ENCODE measurements around the gene MEA1. TPM values are rescaled to one million over a fixed set of nuclear protein-coding genes. Genes with fewer than 3 reads are reported as not detected.

Gene MEA1
- total and polyA plus RNA-seq, 5 donors: 29.9 to 59.3 (median 34.8) TPM

DNA sequence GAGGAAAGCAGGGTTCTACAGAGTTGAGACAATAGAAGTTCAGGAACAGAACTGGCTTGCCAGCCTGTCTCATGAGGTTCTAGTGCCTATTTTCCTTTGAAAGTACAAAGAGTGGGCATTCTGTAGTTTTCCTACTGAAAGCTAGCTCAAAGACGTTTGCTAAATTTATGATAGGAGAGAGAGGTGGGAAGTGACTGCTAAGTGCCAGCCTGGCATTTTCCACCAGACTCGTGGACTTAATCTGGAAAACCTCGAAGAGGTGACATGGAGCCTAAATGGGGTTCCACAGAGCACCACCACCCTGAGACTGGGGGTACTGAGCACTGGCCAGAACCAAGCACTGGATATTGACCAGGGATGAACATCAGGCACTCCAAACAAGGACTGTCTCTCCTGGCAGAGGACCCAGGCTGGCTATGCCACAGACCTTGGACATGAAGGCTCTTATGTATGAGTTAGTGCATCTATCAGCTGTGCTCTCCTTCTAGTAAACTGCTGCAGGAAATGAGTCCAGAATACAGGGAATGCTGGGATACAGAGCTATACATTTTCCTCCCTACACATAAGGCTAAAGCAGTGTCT, 41.9 kb downstream of the MEA1 start:
- no peak for ATAC-seq
- intact Hi-C loops (cut with DNase I): no loop called here

GRCh38 chr6:42970871-42971612, 42.7 kb downstream of the MEA1 start:
- ATAC-seq (peak in 1 of 2 donors; percentile 13), DNase-seq (no peak)
- Histone ChIP-seq H3K4me1 (ENCODE audit: control insufficient read depth, insufficient read depth, low read length) (peaks cover 5% of the 10 kb centered on the region), H3K4me3 (ENCODE audit: low read length) (no peak overlapping the region), H3K27me3 (ENCODE audit: control insufficient read depth, insufficient read depth) (no peaks in the 10 kb centered on the region), H3K9me3 (ENCODE audit: control insufficient read depth, low read length) (no peaks in the 10 kb centered on the region), H3K27ac (ENCODE audit: low read length) (no peak overlapping the region)
- intact Hi-C loops (cut with DNase I): no loop called here
- 72% methylated on average over 4 of the region's 4 CpGs for WGBS

More for the DNA sequence above, 41.9 kb downstream of the MEA1 start:
- Histone ChIP-seq H3K4me3 (ENCODE audit: low read length) (no peak overlapping the region), H3K27me3 (ENCODE audit: control insufficient read depth, insufficient read depth) (no peaks in the 10 kb centered on the region), H3K27ac (ENCODE audit: low read length) (no peak overlapping the region), H3K4me1 (ENCODE audit: control insufficient read depth, insufficient read depth, low read length) (peaks cover 5% of the 10 kb centered on the region), H3K9me3 (ENCODE audit: control insufficient read depth, low read length) (no peaks in the 10 kb centered on the region)
- WGBS: 63% methylated on average over 3 of the region's 3 CpGs
- no peak for DNase-seq

- Histone ChIP-seq H3K4me1 (ENCODE audit: control insufficient read depth, insufficient read depth, low read length) (peaks cover 5% of the 10 kb centered on the region), H3K27ac (ENCODE audit: low read length) (no peak overlapping the region), H3K4me3 (ENCODE audit: low read length) (no peak overlapping the region), H3K9me3 (ENCODE audit: control insufficient read depth, low read length) (no peaks in the 10 kb centered on the region), H3K27me3 (ENCODE audit: control insufficient read depth, insufficient read depth) (no peaks in the 10 kb centered on the region)
- DNase-seq: peak in 1 of 3 donors; percentile 18
- ATAC-seq: no peak
- whole genome bisulfite sequencing: 95% methylated on average over 4 of the region's 4 CpGs
- intact Hi-C loops (cut with DNase I): no loop called here
These were observed 43.8 kb downstream of the MEA1 start for GRCh38 chr6:42969934-42970333.

GRCh38 chr6:42969431-42969830, 44.3 kb downstream of the MEA1 start:
- ATAC-seq (no peak), DNase-seq (peak in 1 of 3 donors; percentile 29)
- Histone ChIP-seq H3K27me3 (ENCODE audit: control insufficient read depth, insufficient read depth) (no peaks in the 10 kb centered on the region), H3K27ac (ENCODE audit: low read length) (no peak overlapping the region), H3K4me1 (ENCODE audit: control insufficient read depth, insufficient read depth, low read length) (peaks cover 5% of the 10 kb centered on the region), H3K9me3 (ENCODE audit: control insufficient read depth, low read length) (no peaks in the 10 kb centered on the region), H3K4me3 (ENCODE audit: low read length) (no peak overlapping the region)
- intact Hi-C loops (cut with DNase I): no loop called here
- WGBS: 96% methylated on average over 2 of the region's 2 CpGs

- ATAC-seq (no peak), DNase-seq (no peak)
- no peak overlapping the region for H3K4me3 ChIP-seq (ENCODE audit: low read length)
- no peaks in the 10 kb centered on the region for H3K27me3 ChIP-seq (ENCODE audit: control insufficient read depth, insufficient read depth)
- 74% methylated on average over 4 of the region's 4 CpGs for WGBS
- intact Hi-C loops (cut with DNase I): no loop called here
- H3K27ac ChIP-seq (ENCODE audit: low read length): no peak overlapping the region
- no peaks in the 10 kb centered on the region for H3K9me3 ChIP-seq (ENCODE audit: control insufficient read depth, low read length)
- peaks cover 5% of the 10 kb centered on the region for H3K4me1 ChIP-seq (ENCODE audit: control insufficient read depth, insufficient read depth, low read length)
These were observed 45.0 kb downstream of the MEA1 start for GRCh38 chr6:42968783-42969182.

DNA sequence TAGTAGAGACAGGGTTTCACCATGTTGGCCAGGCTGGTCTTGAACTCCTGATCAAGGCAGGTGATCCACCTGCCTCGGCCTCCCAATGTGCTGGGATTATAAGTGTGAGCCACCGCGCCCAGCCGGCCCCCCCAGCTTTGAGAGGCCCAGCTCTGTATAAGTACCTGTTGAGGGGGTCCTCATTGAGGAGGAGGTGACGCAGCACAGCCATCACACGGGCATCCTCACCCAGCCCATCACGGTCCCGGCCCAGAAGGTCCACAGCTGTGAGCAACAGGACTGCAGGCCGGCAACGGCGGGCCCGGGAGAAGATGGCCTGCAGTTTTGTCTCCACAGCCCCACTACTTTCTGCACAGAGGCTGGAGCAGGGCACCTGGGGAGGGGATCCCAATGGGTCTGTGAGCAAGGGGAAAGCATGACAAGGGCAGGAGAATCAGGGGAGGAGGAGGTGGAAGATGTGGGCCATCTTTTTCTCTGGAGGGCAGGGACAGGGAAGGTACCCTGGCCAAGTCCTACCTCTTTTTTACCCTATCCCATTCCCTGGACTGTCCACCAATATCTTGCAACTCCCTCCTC, 45.5 kb downstream of the MEA1 start:
- Histone ChIP-seq H3K27me3 (ENCODE audit: control insufficient read depth, insufficient read depth) (no peaks in the 10 kb centered on the region), H3K27ac (ENCODE audit: low read length) (no peak overlapping the region), H3K4me3 (ENCODE audit: low read length) (no peak overlapping the region), H3K4me1 (ENCODE audit: control insufficient read depth, insufficient read depth, low read length) (peaks cover 5% of the 10 kb centered on the region), H3K9me3 (ENCODE audit: control insufficient read depth, low read length) (no peaks in the 10 kb centered on the region)
- ATAC-seq (no peak), DNase-seq (peak in 1 of 3 donors; percentile 34)
- WGBS: 97% methylated on average over 12 of the region's 12 CpGs
- intact Hi-C loops (cut with DNase I): no loop called here

DNA sequence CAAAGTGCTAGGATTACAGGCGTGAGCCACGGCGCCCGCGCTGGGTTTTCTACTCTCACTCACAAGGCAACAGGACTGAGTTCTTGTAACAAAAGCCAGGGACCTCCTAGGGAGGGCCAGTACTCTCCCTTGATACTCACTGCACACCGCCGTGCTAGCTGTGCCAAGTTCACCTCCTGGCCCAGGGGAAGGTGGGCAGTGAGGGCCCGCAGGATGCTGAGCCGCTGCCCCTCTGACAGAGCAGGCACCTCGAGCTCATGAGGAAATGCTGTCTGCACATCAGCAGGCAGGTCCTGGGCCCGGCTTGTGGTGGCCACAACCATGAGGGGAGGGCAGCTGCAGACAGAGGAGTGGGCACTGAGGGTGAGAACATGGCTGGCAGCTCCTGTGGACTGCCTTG, 46.5 kb downstream of the MEA1 start:
- Histone ChIP-seq H3K27ac (ENCODE audit: low read length) (no peak overlapping the region), H3K4me3 (ENCODE audit: low read length) (no peak overlapping the region), H3K9me3 (ENCODE audit: control insufficient read depth, low read length) (no peaks in the 10 kb centered on the region), H3K4me1 (ENCODE audit: control insufficient read depth, insufficient read depth, low read length) (peaks cover 5% of the 10 kb centered on the region), H3K27me3 (ENCODE audit: control insufficient read depth, insufficient read depth) (no peaks in the 10 kb centered on the region)
- peak in 1 of 3 donors; percentile 20 for DNase-seq
- intact Hi-C loops (cut with DNase I): no loop called here
- 92% methylated on average over 11 of the region's 11 CpGs for WGBS
- no peak for ATAC-seq

GRCh38 chr6:42966571-42966970, 47.2 kb downstream of the MEA1 start:
- Histone ChIP-seq H3K27me3 (ENCODE audit: control insufficient read depth, insufficient read depth) (no peaks in the 10 kb centered on the region), H3K4me1 (ENCODE audit: control insufficient read depth, insufficient read depth, low read length) (peaks cover 4% of the 10 kb centered on the region), H3K9me3 (ENCODE audit: control insufficient read depth, low read length) (no peaks in the 10 kb centered on the region), H3K27ac (ENCODE audit: low read length) (no peak overlapping the region), H3K4me3 (ENCODE audit: low read length) (no peak overlapping the region)
- no peak for ATAC-seq
- 80% methylated on average over 7 of the region's 7 CpGs for WGBS
- intact Hi-C loops (cut with DNase I): no loop called here
- DNase-seq: peak in 1 of 3 donors; percentile 13

DNA sequence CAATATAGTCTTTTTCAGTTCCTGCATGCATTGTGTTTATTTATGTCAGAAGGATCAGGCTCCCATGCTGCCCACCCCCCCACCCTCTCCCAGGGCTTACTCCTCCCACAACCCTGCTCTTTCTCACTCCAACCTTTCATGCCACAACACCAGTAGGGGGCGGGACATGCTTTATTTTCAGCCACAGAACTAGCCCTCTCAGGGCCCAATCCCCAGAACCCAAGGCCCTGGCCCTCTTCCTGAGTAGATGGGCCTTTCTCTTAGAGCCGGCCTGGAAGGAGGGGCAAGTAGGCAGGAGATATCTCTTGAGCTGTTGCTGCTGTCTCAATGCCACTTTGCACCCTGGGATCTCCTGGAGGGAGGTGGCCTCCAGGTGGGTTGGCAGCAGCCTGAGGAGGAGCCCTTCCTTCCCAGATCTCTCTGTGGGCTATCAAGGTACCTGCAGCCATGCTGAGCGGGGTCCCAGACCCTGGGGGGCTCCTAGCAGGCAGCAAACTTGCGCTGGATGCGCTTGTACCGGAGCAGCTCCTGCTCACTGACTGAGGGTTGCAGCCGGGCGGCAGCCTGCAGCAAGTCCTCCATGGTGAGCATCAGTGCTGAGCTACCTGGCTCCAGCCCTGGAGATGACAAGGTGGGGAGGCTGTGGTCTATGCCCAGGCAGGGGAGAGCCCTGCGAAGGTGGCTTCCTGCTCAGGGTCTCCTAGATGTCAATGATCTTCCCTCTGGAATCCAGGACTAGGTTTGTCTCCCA, 49.7 kb downstream of the MEA1 start:
- peak in 1 of 3 donors; percentile 29 for DNase-seq

DNA sequence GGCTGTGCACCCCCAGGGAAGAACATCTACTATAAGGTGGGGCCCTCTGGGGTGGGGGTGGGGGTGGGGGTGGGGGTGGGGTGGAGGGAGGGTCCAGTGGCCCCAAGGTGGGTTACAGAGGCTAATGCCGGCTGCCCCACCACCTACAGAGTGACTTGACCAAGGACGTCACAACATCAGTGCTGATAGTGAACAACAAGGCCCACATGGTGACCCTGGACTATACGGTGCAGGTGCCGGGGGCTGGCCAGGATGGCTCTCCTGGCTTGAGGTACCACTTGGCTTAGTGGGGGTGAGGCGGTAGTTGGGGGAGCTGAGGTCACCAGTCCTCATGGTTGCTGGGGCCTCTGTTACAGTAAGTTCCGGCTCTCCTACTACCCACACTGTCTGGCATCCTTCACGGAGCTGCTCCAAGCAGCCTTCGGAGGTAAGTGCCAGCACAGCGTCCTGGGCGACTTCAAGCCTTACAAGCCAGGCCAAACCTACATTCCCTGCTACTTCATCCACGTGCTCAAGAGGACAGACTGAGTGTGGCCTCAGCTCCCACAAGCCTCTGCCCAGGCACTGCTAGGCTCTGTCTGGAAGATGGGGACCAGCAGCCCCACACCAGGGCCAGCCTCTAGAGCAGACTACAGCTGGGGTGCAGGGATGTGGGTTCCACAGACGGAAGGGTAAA, 50.4 kb downstream of the MEA1 start:
- no peak for ATAC-seq
- no peaks in the 10 kb centered on the region for H3K4me1 ChIP-seq (ENCODE audit: control insufficient read depth, insufficient read depth, low read length)
- peak in 1 of 3 donors; percentile 27 for DNase-seq

More for the DNA sequence above, 49.7 kb downstream of the MEA1 start:
- Histone ChIP-seq H3K4me1 (ENCODE audit: control insufficient read depth, insufficient read depth, low read length) (no peaks in the 10 kb centered on the region), H3K4me3 (ENCODE audit: low read length) (no peak overlapping the region), H3K9me3 (ENCODE audit: control insufficient read depth, low read length) (no peaks in the 10 kb centered on the region), H3K27me3 (ENCODE audit: control insufficient read depth, insufficient read depth) (no peaks in the 10 kb centered on the region), H3K27ac (ENCODE audit: low read length) (no peak overlapping the region)
- ATAC-seq: no peak
- intact Hi-C loops (cut with DNase I): no loop called here
- 82% methylated on average over 9 of the region's 9 CpGs for WGBS

More for the DNA sequence above, 50.4 kb downstream of the MEA1 start:
- Histone ChIP-seq H3K27ac (ENCODE audit: low read length) (no peak overlapping the region), H3K27me3 (ENCODE audit: control insufficient read depth, insufficient read depth) (no peaks in the 10 kb centered on the region), H3K4me3 (ENCODE audit: low read length) (no peak overlapping the region), H3K9me3 (ENCODE audit: control insufficient read depth, low read length) (no peaks in the 10 kb centered on the region)
- intact Hi-C loops (cut with DNase I): no loop called here
- 85% methylated on average over 12 of the region's 12 CpGs for WGBS
